Neural progenitor cell (in vitro differentiated cells): Measurements from ENCODE around the gene MRPS9. TPM values are rescaled to one million over a fixed set of nuclear protein-coding genes. Genes with fewer than 3 reads are reported as not detected.

Source experiments
- DNase-seq: peaks from one replicate; pipeline ENCODE4 v3.0.0-alpha.2; 2016; ENCODE audit warnings: low spot score
- H2AFZ ChIP-seq: fragments of 200-600 bp; sonication (generic); replicated peaks from 2 replicates; pipeline ENCODE4 v1.6.1; 2016; ENCODE audit warnings: antibody characterized with exemption
- H3F3A ChIP-seq: fragments of 200-600 bp; sonication (generic); 2 replicates; pipeline ENCODE4 v1.6.1; 2016; ENCODE audit warnings: antibody characterized with exemption, low read depth
- H3K27ac ChIP-seq: fragments of 200-600 bp; sonication (generic); 2 replicates; pipeline ENCODE4 v1.5.1; 2016; ENCODE audit warnings: mild to moderate bottlenecking
- H3K27me3 ChIP-seq: fragments of 200-600 bp; sonication (generic); 2 replicates; pipeline ENCODE4 v1.6.1; 2016; ENCODE audit warnings: mild to moderate bottlenecking, moderate library complexity
- H3K36me3 ChIP-seq: fragments of 200-600 bp; sonication (generic); 2 replicates; pipeline ENCODE4 v1.5.1; 2016
- H3K4me1 ChIP-seq: fragments of 200-600 bp; sonication (generic); 2 replicates; pipeline ENCODE4 v1.6.1; 2016; ENCODE audit warnings: mixed run types
- H3K4me2 ChIP-seq: fragments of 200-600 bp; sonication (generic); 2 replicates; pipeline ENCODE4 v1.6.1; 2016
- H3K4me3 ChIP-seq: fragments of 200-600 bp; sonication (generic); 2 replicates; pipeline ENCODE4 v1.5.1; 2016
- H3K79me2 ChIP-seq: fragments of 200-600 bp; sonication (generic); 2 replicates; pipeline ENCODE4 v1.6.1; 2016; ENCODE audit warnings: low read depth
- H3K9ac ChIP-seq: fragments of 200-600 bp; sonication (generic); 2 replicates; pipeline ENCODE4 v1.6.1; 2016
- H3K9me3 ChIP-seq: fragments of 200-600 bp; sonication (generic); 2 replicates; pipeline ENCODE4 v1.5.1; 2016; ENCODE audit warnings: low read depth
- H4K20me1 ChIP-seq: fragments of 200-600 bp; sonication (generic); 2 replicates; pipeline ENCODE4 v1.6.1; 2016; ENCODE audit warnings: low read depth
- H3K27ac Mint-ChIP-seq: 3 replicates; pipeline ENCODE4 v1.8.0; 2021; ENCODE audit warnings: mixed read lengths
- H3K27me3 Mint-ChIP-seq: 2 replicates; pipeline ENCODE4 v1.8.0; 2022; ENCODE audit warnings: low read depth, mild to moderate bottlenecking, inconsistent platforms, moderate library complexity, mixed read lengths; ENCODE audit not compliant: insufficient read depth
- H3K36me3 Mint-ChIP-seq: 3 replicates; pipeline ENCODE4 v1.8.0; 2021; ENCODE audit warnings: mixed read lengths
- H3K4me1 Mint-ChIP-seq: 3 replicates; pipeline ENCODE4 v1.8.0; 2021; ENCODE audit warnings: mixed read lengths
- H3K4me3 Mint-ChIP-seq: 3 replicates; pipeline ENCODE4 v1.8.0; 2021; ENCODE audit warnings: mild to moderate bottlenecking, moderate library complexity, mixed read lengths
- H3K9me3 Mint-ChIP-seq: 3 replicates; pipeline ENCODE4 v1.8.0; 2020; ENCODE audit warnings: mixed read lengths
- EZH2 ChIP-seq: fragments of 200-600 bp; sonication (generic); IDR thresholded peaks from 2 replicates; pipeline ENCODE4 v1.6.1; 2017; ENCODE audit warnings: antibody characterized with exemption, mild to moderate bottlenecking, moderate library complexity
- EZH2phosphoT487 ChIP-seq: fragments of 200-600 bp; sonication (generic); IDR thresholded peaks from 2 replicates; pipeline ENCODE4 v1.6.1; 2017; ENCODE audit warnings: antibody characterized with exemption
- total RNA-seq: library from RNA; depleted of rRNA; stranded (reverse); fragments of >200 nt; gene quantifications from 2 replicates; pipeline ENCODE4 v1.2.3, GENCODE V29; 2015; ENCODE audit warnings: low replicate concordance
- TF ChIP-seq, protein P1 (sequence below): fragments of 200-600 bp; sonication (generic); IDR thresholded peaks from 2 replicates; pipeline ENCODE4 v1.5.1; 2017; ENCODE audit warnings: antibody characterized with exemption, mild to moderate bottlenecking

Gene MRPS9
- total RNA-seq, 1 donor from 2014 or later = 78.0 TPM

DNA sequence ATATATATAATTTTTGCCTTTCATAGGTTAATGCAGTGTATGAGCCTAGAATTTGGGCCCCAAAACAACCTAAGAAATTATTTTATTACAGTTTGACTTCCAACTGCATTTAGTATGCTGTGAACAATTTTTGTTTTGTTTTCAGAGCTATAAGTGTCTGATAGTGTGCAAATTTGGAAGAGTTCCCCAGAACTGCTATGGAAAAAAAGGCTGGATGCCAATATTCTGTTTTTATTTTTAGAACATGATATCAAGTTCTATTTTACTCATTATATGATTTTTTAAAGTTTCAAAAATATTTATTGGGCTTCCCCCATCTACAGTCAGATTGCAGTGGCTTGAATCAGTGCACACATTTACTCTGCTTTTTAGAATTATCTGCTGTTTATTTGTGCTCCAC, 42.6 kb downstream of the MRPS9 start:
- H3K4me1 Mint-ChIP-seq = peaks cover 32% of the 10 kb centered on the region
- no peak overlapping the region for H3K27ac Mint-ChIP-seq
- no peaks in the 10 kb centered on the region for H3K9me3 ChIP-seq

DNA sequence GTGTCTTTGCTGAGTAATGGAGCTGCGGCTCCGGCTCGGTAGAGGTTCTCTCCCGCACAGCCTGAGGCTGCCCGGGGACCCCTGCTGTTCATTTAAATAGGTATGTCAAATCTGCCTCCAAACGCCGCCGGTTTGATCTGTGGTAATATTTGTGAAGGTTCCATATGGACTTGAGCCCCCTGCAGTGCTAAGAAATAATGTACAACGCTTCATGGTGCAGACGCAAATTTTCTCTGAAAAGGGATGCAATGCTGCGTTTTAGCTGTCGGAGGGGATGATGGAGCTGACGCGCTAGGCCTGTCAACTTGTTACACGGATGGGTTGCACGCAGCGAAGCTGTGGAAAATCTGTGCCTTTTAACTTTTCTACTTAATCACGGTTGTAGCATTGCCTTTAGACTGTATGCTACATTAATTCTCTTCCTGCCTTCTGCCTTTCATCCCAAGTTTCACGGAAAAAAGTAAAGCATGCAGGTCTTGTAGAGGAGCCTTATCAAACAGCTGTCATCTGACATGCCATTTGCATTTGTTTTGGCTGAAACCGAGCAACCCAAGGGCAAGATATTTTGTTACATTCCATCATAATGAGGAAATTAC, 43.2 kb downstream of the MRPS9 start:
- no peak overlapping the region for H3K9ac ChIP-seq
- H3K4me2 ChIP-seq = peak overlapping the region; percentile 14
- no peaks in the 10 kb centered on the region for H3K9me3 Mint-ChIP-seq
- H3F3A ChIP-seq = no peaks in the 10 kb centered on the region
- peak; percentile 69 for DNase-seq
- peaks cover 32% of the 10 kb centered on the region for H3K4me1 Mint-ChIP-seq
- no peak overlapping the region for H3K4me3 ChIP-seq
- no peaks in the 10 kb centered on the region for H3K36me3 ChIP-seq
- H3K4me3 Mint-ChIP-seq = peak overlapping the region; percentile 30
- no peak overlapping the region for H2AFZ ChIP-seq
- peaks cover 2% of the 10 kb centered on the region for H3K36me3 Mint-ChIP-seq
- no peak overlapping the region for H3K27ac ChIP-seq
- no peaks in the 10 kb centered on the region for H3K27me3 ChIP-seq
- H3K9me3 ChIP-seq = no peaks in the 10 kb centered on the region
- H3K27ac Mint-ChIP-seq = no peak overlapping the region
- peaks cover 4% of the 10 kb centered on the region for H4K20me1 ChIP-seq
- no peak for TF ChIP-seq EZH2
- TF ChIP-seq, protein P1, sequence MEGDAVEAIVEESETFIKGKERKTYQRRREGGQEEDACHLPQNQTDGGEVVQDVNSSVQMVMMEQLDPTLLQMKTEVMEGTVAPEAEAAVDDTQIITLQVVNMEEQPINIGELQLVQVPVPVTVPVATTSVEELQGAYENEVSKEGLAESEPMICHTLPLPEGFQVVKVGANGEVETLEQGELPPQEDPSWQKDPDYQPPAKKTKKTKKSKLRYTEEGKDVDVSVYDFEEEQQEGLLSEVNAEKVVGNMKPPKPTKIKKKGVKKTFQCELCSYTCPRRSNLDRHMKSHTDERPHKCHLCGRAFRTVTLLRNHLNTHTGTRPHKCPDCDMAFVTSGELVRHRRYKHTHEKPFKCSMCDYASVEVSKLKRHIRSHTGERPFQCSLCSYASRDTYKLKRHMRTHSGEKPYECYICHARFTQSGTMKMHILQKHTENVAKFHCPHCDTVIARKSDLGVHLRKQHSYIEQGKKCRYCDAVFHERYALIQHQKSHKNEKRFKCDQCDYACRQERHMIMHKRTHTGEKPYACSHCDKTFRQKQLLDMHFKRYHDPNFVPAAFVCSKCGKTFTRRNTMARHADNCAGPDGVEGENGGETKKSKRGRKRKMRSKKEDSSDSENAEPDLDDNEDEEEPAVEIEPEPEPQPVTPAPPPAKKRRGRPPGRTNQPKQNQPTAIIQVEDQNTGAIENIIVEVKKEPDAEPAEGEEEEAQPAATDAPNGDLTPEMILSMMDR = no peak
- TF ChIP-seq EZH2phosphoT487 = no peak
- peaks cover 13% of the 10 kb centered on the region for H3K4me1 ChIP-seq
- H3K27me3 Mint-ChIP-seq = no peaks in the 10 kb centered on the region
- H3K79me2 ChIP-seq = no peaks in the 10 kb centered on the region

More for the DNA sequence above, 42.6 kb downstream of the MRPS9 start:
- Histone ChIP-seq H3K27me3 (no peaks in the 10 kb centered on the region), H3F3A (no peaks in the 10 kb centered on the region), H3K9ac (no peak overlapping the region), H4K20me1 (peaks cover 4% of the 10 kb centered on the region), H3K4me2 (peak overlapping the region; percentile 14), H3K36me3 (no peaks in the 10 kb centered on the region), H3K79me2 (no peaks in the 10 kb centered on the region), H3K4me3 (no peak overlapping the region), H3K4me1 (peaks cover 13% of the 10 kb centered on the region), H3K27ac (no peak overlapping the region), H2AFZ (no peak overlapping the region)
- Mint-ChIP-seq H3K4me3 (no peak overlapping the region), H3K9me3 (no peaks in the 10 kb centered on the region), H3K27me3 (no peaks in the 10 kb centered on the region), H3K36me3 (peaks cover 2% of the 10 kb centered on the region)
- TF ChIP-seq, protein P1 = no peak
- no peak for TF ChIP-seq EZH2
- no peak for TF ChIP-seq EZH2phosphoT487
- no peak for DNase-seq

DNA sequence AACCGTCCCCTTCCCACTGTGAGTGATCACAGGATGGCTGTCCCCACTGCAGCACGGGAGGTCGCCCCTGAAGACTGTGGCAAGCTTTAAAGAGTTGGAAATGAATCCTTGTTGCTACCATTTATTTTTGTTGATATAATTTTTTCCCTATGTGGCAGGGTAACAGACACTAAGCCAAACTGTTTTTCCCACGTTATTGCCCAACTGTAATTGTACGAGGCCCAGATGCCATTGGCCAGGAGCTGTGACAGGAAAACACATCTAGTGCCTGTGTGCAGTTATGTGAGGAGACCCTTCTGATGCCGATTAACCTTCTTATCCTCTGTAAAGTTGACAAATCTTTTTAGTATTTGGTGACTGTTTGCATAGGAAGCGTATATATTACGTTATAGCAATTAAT, 44.2 kb downstream of the MRPS9 start:
- peak overlapping the region; percentile 38 for H3K27ac Mint-ChIP-seq
- H3K4me3 Mint-ChIP-seq = no peak overlapping the region
- Histone ChIP-seq H3K4me1 (peaks cover 13% of the 10 kb centered on the region), H3K9me3 (no peaks in the 10 kb centered on the region), H3K9ac (no peak overlapping the region), H4K20me1 (peaks cover 4% of the 10 kb centered on the region), H3K27ac (no peak overlapping the region), H2AFZ (no peak overlapping the region), H3F3A (no peaks in the 10 kb centered on the region), H3K27me3 (no peaks in the 10 kb centered on the region), H3K4me2 (no peak overlapping the region), H3K36me3 (no peaks in the 10 kb centered on the region), H3K4me3 (no peak overlapping the region), H3K79me2 (no peaks in the 10 kb centered on the region)
- peaks cover 2% of the 10 kb centered on the region for H3K36me3 Mint-ChIP-seq
- no peak for DNase-seq
- H3K4me1 Mint-ChIP-seq = peaks cover 32% of the 10 kb centered on the region
- TF ChIP-seq EZH2 (no peak), EZH2phosphoT487 (no peak)
- TF ChIP-seq, protein P1 = no peak
- H3K9me3 Mint-ChIP-seq = no peaks in the 10 kb centered on the region
- H3K27me3 Mint-ChIP-seq = no peaks in the 10 kb centered on the region
